GM21515 (cell line): ENCODE results near the gene PLEKHH1.
A peak's percentile ranks its signal among the peaks of the same experiment; 100 is the strongest.

ENCODE experiments used
- ATAC-seq: cut with Tn5 transposase; IDR thresholded peaks from one replicate; pipeline ENCODE4 v1.9.1; 2021; ENCODE audit not compliant: unreplicated experiment

The PLEKHH1 gene

GRCh38 chr14:67562025-67562775 lies 29.1 kb downstream of the PLEKHH1 start:
- no peak for ATAC-seq

DNA sequence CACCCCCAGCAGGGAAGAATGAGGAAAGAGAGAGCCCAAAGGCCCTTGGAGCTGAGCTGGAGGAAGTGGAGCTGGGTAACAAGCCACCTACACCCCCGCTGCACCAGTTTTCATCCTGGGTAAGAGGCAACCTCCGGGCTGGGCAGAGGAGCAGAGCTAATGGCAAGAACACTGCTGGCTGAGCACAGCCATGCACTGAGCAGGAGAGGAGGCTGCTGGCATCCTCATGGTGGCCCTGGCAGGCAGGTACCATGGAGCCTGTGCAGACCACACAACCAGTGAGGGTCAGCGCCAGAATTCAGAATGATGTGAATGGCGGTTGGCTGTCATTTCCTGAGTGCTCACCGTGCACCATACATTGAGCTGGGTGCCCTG lies 29.7 kb downstream of the PLEKHH1 start:
- no peak for ATAC-seq

DNA sequence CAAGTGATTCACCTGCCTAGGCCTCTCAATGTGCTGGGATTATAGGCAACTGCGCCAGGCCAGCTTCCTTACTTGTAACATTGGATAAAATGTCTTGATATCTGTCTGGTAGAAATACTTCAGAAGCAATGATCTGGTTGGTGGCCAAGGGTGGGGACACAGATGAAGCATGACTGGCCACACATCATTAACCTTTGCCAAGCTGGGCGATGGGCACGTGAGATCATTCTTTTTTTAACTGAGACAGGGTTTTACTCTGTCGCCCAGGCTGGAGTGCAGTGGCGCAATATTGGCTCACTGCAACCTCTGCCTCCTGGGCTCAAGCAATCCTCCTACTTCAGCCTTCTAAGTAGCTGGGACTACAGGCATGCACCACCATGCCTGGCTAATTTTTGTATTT lies 31.1 kb downstream of the PLEKHH1 start:
- no peak for ATAC-seq

DNA sequence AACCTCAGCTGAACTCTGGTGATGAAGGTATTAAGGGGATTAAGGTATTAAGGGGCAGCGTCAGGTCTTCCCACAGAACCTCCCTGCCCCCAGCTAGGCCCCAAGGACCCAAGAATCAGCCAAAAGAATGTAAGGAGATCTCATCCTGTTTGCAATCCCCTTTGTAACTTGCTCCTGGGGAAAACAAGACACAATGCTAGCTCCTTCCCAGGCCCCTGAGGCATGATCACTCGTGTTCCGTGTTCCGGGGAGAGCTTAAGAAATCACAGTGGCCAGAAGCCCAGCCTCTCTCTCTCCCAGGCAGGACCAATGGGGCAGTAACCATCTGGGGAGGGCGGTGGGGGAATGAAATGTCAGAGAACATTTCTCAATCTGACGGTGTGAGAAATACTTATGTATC lies 33.8 kb downstream of the PLEKHH1 start:
- no peak for ATAC-seq

GRCh38 chr14:67567654-67568053 lies 34.6 kb downstream of the PLEKHH1 start:
- ATAC-seq, result no peak

DNA sequence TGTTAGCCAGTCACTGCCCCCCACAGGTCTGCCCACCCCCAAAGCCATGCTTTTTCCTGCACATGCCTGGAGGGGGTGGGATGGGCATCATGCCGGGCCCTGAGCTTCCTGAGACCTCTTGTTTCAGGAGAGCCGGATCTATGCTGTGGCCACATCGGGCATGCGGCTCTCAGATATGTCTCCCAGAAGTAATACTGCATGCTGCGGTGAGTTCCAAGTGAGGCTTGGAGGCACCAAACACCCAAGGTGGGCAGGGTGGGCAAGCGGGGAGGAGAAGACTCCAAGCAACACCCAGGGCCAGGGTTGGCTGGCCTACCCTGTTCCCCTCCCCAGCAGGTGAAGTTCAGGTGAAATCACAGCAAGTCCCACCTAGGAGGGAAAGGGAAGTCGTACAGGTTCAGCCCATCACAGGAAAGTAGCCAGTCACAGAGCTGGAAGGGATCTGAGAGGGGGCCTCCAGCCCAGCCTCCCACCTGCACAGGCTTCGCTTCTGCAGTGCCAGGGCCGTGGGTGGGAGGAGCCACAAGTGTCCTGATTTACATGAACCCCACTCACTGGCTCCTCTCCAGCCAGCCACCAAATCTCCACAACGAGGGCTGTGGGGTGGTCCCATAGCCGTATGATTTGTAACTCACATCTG lies 36.0 kb downstream of the PLEKHH1 start:
- no peak for ATAC-seq

- ATAC-seq, result no peak
These were observed 36.7 kb downstream of the PLEKHH1 start for GRCh38 chr14:67569651-67570290.

GRCh38 chr14:67570453-67570852 lies 37.4 kb downstream of the PLEKHH1 start:
- ATAC-seq, result no peak

- ATAC-seq, result peak; percentile 59
These were observed 38.3 kb downstream of the PLEKHH1 start for GRCh38 chr14:67571275-67571990.

- ATAC-seq, result no peak
These were observed 38.9 kb downstream of the PLEKHH1 start for GRCh38 chr14:67571991-67572323.

- no peak for ATAC-seq
These were observed 39.5 kb downstream of the PLEKHH1 start for GRCh38 chr14:67572608-67573007.

DNA sequence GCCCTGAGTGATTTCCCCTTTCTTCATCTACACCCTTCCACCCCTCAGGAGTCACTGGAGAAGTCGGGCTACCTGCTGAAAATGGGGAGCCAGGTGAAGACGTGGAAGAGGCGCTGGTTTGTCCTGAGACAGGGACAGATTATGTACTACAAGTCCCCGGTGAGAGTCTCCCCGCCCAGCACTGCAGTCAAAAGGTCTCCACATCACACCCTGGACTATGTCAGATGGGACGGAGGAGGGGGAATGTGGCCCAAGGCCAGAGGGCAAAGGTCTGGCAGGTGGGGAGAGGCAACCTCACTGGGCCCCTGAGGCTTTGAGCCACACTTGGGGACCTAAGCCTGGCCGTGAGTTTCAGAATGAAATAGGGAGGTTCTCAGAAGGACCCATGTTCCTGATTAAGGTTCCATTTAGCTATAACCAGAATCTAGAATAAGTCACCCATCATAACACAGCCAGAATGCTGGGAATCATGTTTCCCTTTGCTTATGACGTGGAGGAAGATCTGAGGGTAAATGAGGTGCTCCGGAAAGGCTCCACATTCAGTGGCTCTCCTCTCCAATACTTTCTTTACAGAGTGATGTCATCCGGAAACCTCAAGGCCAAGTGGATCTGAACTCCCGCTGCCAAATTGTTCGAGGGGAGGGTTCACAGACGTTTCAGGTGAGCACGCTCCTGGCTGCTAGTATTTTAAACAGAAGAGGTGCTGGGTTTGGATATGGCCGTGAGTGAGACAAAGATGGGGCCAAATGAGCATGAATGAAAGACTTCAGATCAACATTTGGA lies 40.3 kb downstream of the PLEKHH1 start:
- ATAC-seq, result no peak

DNA sequence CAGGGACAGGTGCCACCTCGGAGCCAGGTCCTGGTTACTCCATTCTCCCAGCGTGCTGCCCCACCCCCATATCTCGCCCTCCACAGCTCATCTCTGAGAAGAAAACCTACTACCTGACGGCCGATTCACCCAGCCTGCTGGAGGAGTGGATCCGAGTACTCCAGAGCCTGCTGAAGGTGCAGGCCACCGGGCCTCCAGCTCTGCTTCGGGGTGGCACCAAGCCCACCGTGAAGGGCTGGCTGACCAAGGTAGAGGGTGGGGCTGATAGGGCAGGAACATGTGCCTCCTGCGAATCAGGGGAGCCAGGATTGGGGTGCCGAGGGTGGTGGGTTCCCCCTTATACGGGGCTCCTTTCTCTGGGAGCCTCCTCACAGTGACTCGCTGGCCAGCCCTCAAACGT lies 41.1 kb downstream of the PLEKHH1 start:
- no peak for ATAC-seq

- ATAC-seq, result no peak
These were observed 41.7 kb downstream of the PLEKHH1 start for GRCh38 chr14:67574806-67575205.

DNA sequence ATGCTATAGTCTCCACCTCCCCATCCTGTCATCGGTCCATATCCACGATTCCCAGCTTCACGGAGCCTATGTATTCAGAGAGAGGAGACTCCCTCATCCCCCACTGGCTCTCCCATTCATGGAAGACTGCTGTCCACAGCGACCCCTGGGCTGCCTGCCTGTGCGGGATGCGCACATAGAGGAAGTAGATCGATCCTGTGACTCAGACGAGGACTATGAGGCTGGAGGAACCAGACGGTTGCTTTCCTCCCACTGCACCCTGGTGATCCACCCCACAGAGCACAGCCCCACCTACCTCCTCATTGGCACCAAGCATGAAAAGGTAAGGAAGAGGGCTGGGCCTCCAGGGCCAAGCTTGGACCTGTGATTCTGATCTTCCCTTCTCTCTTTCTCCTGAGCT lies 42.6 kb downstream of the PLEKHH1 start:
- no peak for ATAC-seq

DNA sequence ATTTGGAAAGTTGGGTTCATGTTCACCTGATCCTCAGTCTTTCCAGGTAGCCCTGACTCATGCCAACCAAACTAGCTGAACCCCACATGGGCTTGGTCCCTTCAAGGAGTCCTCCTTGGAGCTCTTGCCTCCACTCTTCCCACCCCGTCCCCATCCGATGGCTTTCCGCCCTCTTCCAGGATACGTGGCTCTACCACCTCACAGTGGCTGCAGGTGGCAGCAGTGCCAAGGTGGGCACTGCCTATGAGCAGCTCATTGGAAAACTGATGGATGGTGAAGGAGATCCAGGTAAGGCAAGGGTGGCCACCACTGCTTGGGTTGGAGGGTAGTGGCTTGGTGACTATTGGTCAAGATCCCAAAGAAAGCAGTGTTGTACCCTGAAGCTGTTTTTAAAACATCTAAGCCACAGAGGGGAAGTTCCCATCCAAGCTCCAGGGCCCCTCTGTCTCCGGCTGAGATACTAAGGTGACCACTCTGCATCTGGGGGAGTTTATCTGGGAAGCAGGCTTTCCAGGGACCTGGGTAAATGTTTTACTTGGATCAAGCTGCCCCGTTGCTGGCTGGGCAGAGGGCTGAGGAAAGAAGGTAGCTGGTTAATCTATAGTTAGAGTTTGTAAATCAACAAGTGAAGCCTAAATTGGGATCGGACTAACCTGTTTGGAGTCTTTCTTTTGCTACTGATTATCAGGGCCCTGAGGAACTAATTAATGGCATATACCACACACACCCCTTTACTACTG lies 43.3 kb downstream of the PLEKHH1 start:
- no peak for ATAC-seq

DNA sequence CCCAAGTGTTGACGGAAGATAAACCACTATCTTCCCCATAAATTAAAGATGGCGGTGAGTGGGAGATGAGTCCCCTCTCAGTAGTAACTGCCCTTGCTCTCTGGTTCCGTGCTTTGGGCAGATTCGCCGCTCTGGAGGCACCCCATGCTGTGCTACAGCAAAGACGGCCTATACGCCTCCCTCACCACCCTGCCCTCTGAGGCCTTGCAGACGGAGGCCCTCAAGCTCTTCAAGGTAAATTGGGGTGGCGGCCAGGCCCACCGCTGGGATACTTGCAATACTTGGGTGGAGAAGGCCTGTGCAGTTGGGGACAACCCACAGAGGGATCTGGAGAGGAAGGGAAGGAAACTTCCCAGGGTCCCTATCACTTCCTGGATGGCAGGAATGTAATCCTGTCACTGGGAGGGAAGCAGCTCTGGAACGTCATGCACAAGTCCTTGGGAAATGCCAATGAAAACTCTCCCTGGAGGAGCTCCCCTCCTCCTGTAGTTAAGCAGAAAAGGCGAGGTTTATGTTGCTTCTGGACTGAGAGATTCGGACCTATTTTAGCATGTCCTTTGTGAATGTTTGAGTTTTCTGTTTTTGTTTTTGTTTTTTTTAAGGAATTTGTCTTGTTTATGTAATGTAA lies 44.2 kb downstream of the PLEKHH1 start:
- ATAC-seq, result no peak

DNA sequence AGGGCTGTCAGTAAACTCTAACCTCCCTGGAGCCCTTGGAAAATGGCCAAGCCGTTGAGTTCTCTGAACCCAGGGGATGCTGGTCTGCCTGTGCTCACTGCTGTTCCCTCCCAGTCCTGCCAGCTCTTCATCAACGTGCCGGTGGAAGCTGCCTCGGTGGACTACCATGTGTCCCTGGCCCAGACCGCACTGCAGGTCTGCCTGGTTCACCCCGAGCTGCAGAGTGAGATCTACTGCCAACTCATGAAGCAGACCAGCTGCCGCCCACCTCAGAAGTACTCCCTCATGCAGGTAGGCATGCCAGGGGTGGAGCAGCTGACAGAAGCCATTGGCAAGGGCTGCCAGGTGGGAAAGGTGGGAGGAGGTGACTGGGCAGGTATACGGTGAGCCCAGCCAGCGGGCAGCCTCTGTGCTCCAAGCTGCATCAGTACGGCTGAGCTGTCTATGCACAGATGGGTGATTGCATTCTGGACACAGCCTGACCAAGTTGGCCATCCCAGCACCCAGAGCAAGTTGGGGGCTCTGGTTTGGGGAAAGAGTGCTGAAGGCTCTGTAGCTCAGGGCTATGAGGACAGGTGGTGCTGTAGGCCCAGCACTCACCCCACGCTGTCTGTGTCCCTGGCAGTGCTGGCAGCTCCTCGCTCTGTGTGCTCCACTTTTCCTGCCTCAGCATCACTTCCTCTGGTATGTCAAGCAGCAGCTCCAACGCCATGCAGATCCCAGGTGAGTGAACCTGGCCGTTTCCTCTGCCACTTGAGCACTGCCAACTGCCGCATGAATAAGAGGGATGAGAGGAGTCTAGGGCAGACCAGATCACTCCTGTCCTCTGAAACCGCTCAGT lies 45.0 kb downstream of the PLEKHH1 start:
- no peak for ATAC-seq

DNA sequence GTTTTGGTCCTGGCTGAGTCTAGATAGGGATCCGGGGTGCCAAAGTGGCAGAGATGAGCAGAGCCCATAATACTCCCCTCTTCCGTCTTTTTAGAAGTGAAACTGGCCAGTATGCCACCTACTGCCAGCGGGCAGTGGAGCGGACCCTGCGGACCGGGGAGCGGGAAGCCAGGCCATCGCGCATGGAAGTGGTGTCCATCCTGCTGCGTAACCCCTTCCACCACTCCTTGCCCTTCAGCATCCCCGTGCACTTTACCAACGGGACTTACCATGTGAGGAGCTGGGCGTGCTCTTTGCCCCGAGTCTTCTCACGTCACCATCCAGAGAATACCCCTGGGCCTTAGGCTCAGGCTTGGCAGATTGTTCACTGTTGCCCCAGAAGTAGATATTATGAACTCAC lies 46.0 kb downstream of the PLEKHH1 start:
- no peak for ATAC-seq
